Esophagus mucosa (tissue), 1 donor: ENCODE results near the gene LRP1B. TPM values are rescaled to one million over a fixed set of nuclear protein-coding genes. Genes with fewer than 3 reads are reported as not detected.
"Not testable (repeated sequence)": the region's sequence is repeated elsewhere in the genome, so short reads cannot be mapped to it uniquely, and the experiment has no call there.

ENCODE experiments used
- ATAC-seq: fragments of 200-7000 bp; cut with Tn5 transposase; one replicate; pipeline ENCODE4 v1.9.1; 2020
- total RNA-seq: library from RNA; stranded (reverse); gene quantifications from one replicate; pipeline ENCODE4 v1.2.4, GENCODE V29; 2023
- donor health status: DM: yes; HTN: yes; CAD: no.

Gene LRP1B
- total RNA-seq, 1 donor from 2014 or later: 0.40 TPM

DNA sequence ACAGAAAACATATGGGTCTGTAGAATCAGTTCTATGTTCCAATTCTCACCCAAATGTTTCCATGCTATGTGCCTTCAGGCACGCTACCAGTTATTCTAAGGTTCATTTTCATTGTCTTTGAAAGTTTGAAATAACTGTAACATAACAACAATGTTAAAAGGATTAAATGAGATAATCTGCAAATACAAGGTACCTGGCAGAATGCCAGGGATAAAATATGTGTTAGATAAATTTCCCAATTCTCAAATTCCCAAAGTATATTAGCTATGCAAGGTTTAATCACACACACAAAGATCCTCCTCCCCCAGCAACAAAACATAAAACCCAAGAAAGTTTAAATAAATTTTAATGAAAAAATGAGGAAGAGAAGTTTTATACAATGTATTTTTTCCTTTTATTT, 261.2 kb downstream of the LRP1B start:
- no peak for ATAC-seq

- no peak for ATAC-seq
These were observed 266.9 kb downstream of the LRP1B start for GRCh38 chr2:141863964-141864363.

DNA sequence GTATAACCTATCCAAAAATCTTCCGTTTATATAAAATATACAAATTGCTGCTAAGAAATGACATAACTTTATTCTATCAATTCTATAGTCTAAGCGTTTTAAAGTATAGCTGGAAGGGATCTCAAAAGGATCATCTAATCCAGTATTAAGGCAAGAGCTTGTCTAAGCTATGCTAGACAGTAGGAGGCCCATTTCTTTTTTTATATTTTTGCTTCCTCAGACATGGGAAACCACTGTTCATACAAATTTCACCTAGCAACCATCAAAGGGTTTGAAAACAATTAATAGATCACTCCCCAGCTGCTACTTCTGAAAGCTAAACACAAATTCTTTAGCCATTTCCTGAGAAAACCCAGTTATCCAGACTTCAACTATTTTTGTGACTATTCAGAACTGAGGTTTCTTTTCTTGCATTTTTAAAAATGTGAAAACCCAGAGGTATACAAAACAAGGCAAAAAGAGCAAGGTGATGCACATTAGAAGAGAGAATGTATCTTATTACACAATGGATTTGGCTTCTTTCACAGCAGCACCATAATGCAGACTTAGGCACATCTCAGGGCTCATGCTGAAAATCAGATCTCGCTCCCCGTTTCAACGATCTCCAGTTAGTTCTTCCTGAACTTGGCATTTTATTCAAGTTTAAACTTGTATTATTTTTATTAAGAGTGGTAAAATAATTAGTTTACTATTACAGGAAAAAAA, 274.4 kb downstream of the LRP1B start:
- ATAC-seq: no peak

GRCh38 chr2:141848191-141848590, 282.6 kb downstream of the LRP1B start:
- no peak for ATAC-seq

- no peak for ATAC-seq
These were observed 286.6 kb downstream of the LRP1B start for GRCh38 chr2:141844231-141844630.

- no peak for ATAC-seq
These were observed 295.7 kb downstream of the LRP1B start for GRCh38 chr2:141835103-141835502.

DNA sequence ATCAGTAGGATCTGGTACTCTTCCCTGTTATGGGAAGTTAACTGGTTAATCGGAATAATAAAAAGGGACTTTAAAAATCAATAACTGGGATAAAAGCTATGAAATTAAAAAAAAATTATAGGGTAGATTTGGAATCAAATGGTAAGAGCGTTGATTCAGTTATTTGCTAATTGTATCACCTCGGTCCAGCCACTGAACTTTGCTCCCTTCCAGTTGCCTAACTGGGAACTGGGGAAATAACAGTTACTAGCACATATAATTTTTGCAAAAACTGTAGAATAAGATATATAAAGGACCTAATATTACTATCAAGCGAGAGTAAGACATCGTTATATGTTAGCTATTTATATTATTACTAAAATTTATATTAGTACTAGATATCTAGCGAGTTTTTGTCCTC, 302.1 kb downstream of the LRP1B start:
- no peak for ATAC-seq

DNA sequence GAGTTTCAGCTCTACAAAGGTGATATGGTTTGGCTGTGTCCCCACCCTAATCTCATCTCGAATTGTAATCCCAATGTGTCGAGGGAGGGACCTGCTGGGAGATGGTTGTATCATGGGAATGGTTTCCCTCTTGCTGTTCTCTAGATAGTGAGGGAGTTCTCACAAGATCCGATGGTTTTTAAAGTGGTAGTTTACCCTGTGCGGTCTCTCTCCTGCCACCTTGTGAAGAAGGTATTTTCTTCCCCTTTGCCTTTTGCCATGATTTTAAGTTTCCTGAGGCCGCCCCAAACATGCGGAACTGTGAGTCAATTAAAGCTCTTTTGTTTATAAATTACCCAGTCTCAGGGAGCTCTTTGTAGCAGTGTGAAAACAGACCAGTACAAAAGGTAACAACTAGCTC, 306.0 kb downstream of the LRP1B start:
- no peak for ATAC-seq

- ATAC-seq: no peak
These were observed 309.9 kb downstream of the LRP1B start for GRCh38 chr2:141820893-141821292.

DNA sequence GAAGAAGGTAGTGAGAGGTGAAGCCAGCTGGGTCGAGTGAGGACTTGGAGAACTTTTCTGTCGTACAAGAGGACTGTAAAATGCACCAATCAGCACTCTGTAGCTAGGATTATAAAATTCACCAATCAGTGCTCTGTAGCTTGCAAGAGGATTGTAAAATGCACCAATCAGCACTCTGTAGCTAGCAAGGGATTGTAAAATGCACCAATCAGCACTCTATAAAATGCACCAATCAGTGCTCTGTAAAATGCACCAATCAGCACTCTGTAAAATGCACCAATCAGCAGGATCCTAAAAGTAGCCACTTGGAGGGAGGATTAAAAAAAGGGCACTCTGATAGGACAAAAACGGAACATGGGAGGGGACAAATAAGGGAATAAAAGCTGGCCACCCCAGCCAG, 315.5 kb downstream of the LRP1B start:
- ATAC-seq: not testable (repeated sequence)

DNA sequence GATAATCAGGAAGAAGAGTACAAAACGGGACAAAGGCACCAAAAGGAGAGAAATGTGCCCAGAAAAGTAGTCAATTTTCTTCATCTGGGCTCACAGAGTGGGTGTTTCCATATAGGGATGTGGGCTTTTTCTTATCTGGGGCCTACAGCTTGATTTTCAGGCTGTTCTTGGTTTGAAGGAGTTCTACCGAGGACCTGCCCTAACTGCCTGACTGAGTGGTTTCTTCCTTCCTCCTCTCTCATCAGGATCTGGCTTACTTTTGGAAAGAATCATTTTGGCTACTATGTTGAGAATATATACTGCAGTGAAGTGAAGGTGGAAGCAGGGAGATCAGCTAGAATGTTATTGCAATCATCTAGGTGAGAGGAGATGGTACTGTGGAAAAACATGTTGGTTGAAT, 316.7 kb downstream of the LRP1B start:
- ATAC-seq: no peak

DNA sequence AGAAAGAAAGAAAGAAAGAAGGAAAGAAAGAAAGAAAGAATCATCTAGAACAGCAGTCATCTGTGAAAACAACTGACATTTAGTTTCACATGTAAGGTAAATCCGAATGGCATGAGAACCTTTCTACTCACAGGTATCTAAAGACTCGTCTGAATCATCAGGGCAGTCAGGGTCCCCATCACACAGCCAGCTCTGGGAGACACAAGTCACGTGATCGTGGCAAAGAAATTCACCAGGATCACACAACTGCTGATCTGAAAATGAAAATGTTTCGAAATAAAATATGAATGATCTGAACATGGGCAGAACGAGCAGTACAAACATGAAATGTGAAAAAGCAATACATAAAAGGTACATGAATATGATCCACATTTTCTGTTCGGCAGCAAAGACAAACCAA, 320.7 kb downstream of the LRP1B start:
- ATAC-seq: no peak

DNA sequence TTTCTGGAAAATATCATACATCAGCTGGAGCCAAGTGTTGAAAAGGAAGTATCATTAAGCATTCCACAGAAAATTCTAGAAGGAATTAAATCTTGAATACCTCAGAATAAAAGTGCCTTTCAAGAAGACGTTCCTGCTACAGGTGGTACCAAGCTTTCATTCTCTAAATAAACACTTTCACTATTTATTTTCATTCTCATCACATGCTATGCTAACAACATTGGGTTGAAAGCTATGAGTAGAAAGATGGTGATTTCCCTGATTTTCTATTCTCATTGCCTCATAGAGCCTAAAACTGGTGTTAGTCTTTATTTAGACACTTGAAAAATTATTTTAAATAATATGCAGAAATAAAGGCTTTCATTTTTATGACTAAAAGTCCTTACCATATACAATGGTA, 324.7 kb downstream of the LRP1B start:
- ATAC-seq: no peak

- ATAC-seq: no peak
These were observed 325.5 kb downstream of the LRP1B start for GRCh38 chr2:141805302-141805701.

DNA sequence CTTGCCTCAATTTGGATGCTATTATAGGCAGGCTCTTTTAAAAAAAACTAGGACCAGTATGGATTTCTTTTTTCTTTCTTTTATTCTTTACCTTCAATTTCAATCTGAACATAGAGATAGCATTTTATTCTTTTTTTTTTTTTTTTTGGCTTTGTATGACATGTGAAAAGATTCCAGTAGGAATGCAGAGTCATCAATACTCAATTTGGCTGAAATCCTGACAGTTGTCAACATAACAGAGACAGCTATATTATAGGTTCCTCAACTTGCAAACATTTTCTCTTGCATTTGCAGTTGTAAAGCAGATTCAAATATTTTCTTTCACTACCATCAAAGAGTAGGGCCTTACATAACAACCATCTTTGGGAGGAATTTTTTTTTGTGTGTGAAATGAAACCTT, 334.4 kb downstream of the LRP1B start:
- ATAC-seq: no peak

DNA sequence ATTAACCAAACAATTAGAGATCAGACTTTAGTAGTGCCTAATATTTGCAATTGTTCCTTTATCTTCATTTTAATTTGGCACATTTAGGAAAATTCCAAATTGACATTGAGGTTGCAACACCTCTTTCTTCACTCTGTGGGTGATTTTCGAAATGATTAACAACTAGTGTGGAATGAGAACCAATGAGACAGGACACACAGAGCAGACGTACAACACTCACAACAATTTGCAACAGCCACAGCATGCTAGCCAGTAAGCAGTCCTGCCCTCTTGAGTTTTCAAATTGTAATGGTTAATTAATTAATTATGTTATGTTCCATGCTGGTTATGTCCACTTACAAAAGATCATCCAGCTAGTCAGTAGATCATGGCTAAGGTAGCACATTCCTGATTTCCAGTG, 339.3 kb downstream of the LRP1B start:
- ATAC-seq: no peak

DNA sequence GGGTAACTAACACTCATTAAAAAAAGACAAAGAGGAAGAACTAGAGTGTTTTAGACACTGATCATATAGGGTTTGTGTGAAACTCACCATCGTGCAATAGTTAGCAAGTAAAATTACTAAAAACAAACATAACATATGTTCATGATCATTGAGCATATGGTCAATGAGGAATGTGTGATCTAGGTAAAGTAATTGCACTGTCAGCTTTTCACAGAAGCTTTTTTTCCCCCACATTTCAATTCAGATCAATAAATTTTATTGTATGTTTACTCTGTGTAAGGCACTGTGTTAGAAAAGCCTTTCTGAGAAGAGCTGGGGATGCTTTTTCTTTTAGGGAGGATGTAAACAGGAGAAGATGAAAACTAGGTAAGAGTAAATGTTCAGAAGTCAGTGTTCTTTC, 348.2 kb downstream of the LRP1B start:
- ATAC-seq: no peak

DNA sequence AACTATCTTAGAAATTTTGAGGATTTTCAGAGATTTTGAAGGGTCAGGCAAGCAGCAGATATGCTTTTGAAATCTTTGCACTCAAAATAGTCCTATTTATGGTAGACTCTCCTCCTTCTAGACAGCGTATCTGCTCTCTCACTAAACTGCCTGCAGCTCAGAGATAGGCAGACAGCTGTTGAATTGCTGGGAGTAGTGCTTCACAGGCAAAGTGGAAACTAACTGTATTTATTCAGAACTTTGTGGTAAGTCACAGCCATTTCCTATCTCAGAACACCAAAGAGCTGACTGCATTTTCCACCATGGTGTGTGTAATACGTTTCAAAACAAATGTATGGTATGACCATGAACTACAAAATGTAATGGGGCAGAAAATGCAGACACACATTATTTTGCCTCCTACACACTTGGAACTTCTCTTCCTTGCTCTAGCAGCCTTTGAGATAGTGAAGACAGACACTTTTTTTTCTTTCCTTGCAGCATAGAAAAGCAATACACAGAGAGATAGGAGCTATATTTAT, 352.4 kb downstream of the LRP1B start:
- ATAC-seq: no peak

DNA sequence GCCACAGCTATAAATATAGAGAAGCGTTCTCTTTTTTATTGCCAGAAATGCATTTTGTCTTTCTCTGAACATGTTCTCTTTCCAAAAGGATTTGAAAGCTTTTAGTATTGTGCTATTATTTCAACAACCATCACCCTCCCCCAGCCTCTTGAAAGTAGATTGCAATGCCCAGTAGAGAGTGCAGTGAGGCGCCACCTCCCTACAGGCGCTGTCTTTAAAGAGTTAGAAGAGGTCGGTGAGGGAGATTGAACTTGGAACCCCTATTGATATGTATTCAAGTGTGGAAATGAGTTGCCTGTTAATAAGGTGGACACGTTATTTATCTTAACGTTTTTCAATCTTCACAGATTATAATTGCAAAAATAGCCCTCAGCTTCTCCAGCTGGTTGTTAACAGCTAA, 360.3 kb downstream of the LRP1B start:
- ATAC-seq: no peak

GRCh38 chr2:141767691-141768090, 363.1 kb downstream of the LRP1B start:
- no peak for ATAC-seq

DNA sequence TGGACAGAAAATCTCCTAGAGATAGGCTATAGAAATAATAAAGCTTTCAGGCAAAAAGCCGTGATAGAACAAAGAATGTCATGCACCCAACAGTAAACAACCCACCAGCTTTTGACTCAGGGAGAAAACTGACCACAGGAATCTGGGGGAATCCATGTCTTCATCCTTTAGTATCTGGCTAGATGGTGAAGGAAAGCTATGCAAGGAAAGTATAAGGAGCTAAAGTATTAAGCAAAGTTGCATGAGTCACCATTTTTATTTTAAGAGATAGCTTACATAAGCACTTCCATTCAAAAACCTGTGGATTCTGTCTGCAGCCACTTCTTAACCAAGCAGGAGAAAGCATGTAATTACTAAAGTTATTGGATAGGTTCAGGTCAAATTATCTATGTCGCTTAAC, 363.8 kb downstream of the LRP1B start:
- ATAC-seq: no peak

GRCh38 chr2:141766225-141766624, 364.6 kb downstream of the LRP1B start:
- ATAC-seq: no peak

- no peak for ATAC-seq
These were observed 382.2 kb downstream of the LRP1B start for GRCh38 chr2:141748616-141749015.

GRCh38 chr2:141741652-141742051, 389.2 kb downstream of the LRP1B start:
- no peak for ATAC-seq
